Activated CD4-positive, alpha-beta T cell treated with anti-CD3 and anti-CD28 coated beads for 4 hours (primary cell): Measurements from ENCODE around the gene SETD7.
A peak's percentile ranks its signal among the peaks of the same experiment; 100 is the strongest.
"Not testable (repeated sequence)": the region's sequence is repeated elsewhere in the genome, so short reads cannot be mapped to it uniquely, and the experiment has no call there.

Experiments
- DNase-seq, 2 donors: peaks; one replicate each; pipeline ENCODE4 v3.0.0-alpha.2; 2020

The SETD7 gene

GRCh38 chr4:139460565-139460964, 95.5 kb downstream of the SETD7 start:
- no peak for DNase-seq

GRCh38 chr4:139458999-139459398, 97.0 kb downstream of the SETD7 start:
- no peak for DNase-seq

GRCh38 chr4:139458543-139458942, 97.5 kb downstream of the SETD7 start:
- DNase-seq = no peak

- no peak for DNase-seq
Measured at GRCh38 chr4:139457318-139457717, 98.7 kb downstream of the SETD7 start.

GRCh38 chr4:139455126-139455538, 100.9 kb downstream of the SETD7 start:
- DNase-seq = no peak

- no peak for DNase-seq
Measured at GRCh38 chr4:139454111-139455045, 101.6 kb downstream of the SETD7 start, which contains the start of gene RAB33B. Gene RAB33B (plus strand): TSS chr4:139454121. CDS start chr4:139454196, 75 bp downstream.

- DNase-seq = peak; percentile 96 to 97
Measured at GRCh38 chr4:139453371-139454110, 102.5 kb downstream of the SETD7 start.

- peak; percentile 67 to 69 for DNase-seq
Measured at GRCh38 chr4:139453041-139453370, 103.0 kb downstream of the SETD7 start.

- no peak for DNase-seq
Measured at GRCh38 chr4:139451997-139452396, 104.0 kb downstream of the SETD7 start.

GRCh38 chr4:139450586-139450985, 105.4 kb downstream of the SETD7 start:
- DNase-seq = no peak

GRCh38 chr4:139447078-139447477, 108.9 kb downstream of the SETD7 start:
- DNase-seq = not testable (repeated sequence)
